Transverse colon (tissue), 4 donors: ENCODE results near the gene SBF2.

ENCODE experiments used
- CTCF ChIP-seq, 5 experiments: fragments of 200-600 bp in 3 of 5; fragments of 450-650 bp in 2 of 5; sonication (generic) in 3 of 5; IDR thresholded peaks; 1 replicate in 2 of 5; 2 replicates in 3 of 5; pipeline ENCODE4 v1.5.1; 2016 to 2017; ENCODE audit warnings: antibody characterized with exemption in 5 of 5, inconsistent platforms in 3 of 5, mild to moderate bottlenecking in 2 of 5, moderate library complexity in 1 of 5
- EP300 ChIP-seq: sonication (generic); formaldehyde crosslinking; IDR thresholded peaks from one replicate; pipeline ENCODE4 v1.6.1; 2017; ENCODE audit warnings: antibody characterized with exemption, low read depth
- POLR2A ChIP-seq: fragments of 450-650 bp; IDR thresholded peaks from one replicate; pipeline ENCODE4 v1.6.1; 2016; ENCODE audit warnings: antibody characterized with exemption, mild to moderate bottlenecking, moderate library complexity
- POLR2AphosphoS5 ChIP-seq, 3 donors: sonication (generic); formaldehyde crosslinking; IDR thresholded peaks; one replicate each; pipeline ENCODE4 v1.6.1; 2016; ENCODE audit warnings: antibody characterized with exemption in 3 of 3

- TF ChIP-seq POLR2AphosphoS5 (IDR thresholded peaks at IDR 0.05): no peak
- TF ChIP-seq CTCF (IDR thresholded peaks at IDR 0.05): no peak
- no peak for TF ChIP-seq POLR2A
- TF ChIP-seq EP300: no peak
These were observed 394.3 kb downstream of the SBF2 start for GRCh38 chr11:9899676-9900075.
